Breast epithelium (tissue), 3 donors: ENCODE measurements around the gene CT45A5.
"Not testable (repeated sequence)": the region's sequence is repeated elsewhere in the genome, so short reads cannot be mapped to it uniquely, and the experiment has no call there.

Source experiments
- CTCF ChIP-seq, 3 donors: fragments of 450-650 bp; IDR thresholded peaks; one replicate each; pipeline ENCODE4 v1.5.1; 2016 to 2017; ENCODE audit warnings: antibody characterized with exemption in 3 of 3, mild to moderate bottlenecking in 3 of 3, moderate library complexity in 3 of 3
- POLR2A ChIP-seq: fragments of 450-650 bp; IDR thresholded peaks from one replicate; pipeline ENCODE4 v1.6.1; 2016; ENCODE audit warnings: antibody characterized with exemption, mild to moderate bottlenecking, moderate library complexity
- POLR2AphosphoS5 ChIP-seq, 3 donors: sonication (generic); formaldehyde crosslinking; IDR thresholded peaks; one replicate each; pipeline ENCODE4 v1.6.1; 2017; ENCODE audit warnings: antibody characterized with exemption in 3 of 3

- TF ChIP-seq CTCF (IDR thresholded peaks at IDR 0.05); POLR2AphosphoS5 (IDR thresholded peaks at IDR 0.05); POLR2A: not testable (repeated sequence)
Measured at GRCh38 chrX:135768091-135768490, 17.2 kb downstream of the CT45A5 start, which contains the start of gene CT45A3.
